CD4-positive, alpha-beta T cell treated with Interleukin-17A for 1 hour (primary cell): ENCODE data around the gene NISCH.
A peak's percentile ranks its signal among the peaks of the same experiment; 100 is the strongest.

Experiments
- DNase-seq: peaks from one replicate; pipeline ENCODE4 v3.0.0-alpha.2; 2020

Gene NISCH

DNA sequence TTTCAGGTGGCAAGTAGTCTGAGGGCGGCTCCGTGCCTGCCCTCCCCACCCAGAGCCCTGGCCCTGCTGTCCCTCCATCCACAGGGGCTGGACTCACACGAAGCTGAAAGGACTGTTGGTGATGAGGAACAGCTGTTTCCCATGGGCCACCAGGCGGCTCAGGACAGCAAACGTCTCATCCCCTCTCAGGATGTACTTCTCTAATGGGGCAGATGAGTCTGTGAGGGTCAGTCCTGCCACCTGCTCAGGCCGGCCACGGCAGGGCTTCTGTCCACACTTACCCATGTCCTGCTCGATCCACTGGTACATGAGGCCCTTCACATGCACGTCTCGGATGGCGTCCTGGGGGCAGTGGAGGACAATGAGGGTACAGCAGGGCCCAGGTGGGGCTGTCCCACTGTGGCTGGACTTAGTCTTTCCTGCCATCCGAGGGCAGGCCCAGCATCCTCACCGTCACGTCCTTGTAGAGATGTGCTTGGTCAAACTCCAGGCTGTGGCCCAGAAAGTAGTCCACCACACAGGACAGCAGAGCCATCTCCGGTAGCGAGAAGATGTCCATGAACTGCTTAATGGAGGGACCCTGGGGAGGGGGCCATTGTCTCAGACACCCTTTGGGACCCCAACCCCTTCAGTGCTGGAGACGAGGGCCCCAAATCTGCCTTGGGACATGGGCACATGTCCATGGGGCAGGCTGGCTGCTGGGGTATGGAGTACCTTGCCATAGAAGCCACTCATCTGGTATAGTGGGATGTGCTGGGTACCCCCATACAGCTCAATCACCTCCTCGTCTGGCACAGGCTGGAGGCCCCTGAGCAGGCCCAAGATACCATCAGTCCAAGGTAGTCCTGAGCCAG is 72.6 kb downstream of the NISCH start:
- DNase-seq: no peak

DNA sequence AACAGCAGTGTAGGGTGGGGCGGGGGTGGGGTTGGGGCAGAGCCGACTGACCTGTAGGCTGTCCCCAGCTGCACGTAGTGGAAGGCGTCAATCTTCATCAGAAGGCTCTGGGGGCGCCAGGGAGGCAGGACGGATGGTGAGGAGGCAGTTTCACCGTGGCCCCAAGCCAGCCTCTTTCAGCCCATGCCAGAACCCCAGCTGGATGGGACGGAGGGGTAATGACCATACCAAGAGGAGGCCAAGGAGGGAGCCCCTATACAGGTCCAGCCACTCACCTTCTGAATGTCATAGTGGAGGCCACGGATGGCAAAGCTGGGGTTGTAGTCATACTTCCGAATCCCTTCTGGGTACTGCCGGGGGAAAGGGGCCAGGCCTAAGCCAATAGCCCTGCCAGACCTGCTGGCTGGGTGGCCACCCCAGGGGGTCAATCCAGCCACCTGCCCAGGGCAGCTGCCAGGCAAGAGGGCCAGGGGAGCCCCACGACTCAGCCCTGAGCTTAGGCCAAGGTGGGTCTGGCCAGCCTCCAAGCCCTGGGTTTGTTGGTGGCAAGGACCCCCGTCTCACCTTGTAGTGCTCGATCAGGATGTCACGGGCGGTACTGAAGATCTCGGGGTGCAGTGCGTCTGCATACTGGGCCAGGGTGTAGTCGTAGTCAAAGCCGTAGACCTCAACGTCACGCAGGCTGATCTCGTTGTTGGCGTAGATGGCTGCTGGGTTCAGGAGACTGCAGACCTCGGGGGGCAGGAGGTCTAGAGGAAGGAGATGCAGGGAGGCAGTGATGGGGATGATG is 73.4 kb downstream of the NISCH start:
- no peak for DNase-seq

DNA sequence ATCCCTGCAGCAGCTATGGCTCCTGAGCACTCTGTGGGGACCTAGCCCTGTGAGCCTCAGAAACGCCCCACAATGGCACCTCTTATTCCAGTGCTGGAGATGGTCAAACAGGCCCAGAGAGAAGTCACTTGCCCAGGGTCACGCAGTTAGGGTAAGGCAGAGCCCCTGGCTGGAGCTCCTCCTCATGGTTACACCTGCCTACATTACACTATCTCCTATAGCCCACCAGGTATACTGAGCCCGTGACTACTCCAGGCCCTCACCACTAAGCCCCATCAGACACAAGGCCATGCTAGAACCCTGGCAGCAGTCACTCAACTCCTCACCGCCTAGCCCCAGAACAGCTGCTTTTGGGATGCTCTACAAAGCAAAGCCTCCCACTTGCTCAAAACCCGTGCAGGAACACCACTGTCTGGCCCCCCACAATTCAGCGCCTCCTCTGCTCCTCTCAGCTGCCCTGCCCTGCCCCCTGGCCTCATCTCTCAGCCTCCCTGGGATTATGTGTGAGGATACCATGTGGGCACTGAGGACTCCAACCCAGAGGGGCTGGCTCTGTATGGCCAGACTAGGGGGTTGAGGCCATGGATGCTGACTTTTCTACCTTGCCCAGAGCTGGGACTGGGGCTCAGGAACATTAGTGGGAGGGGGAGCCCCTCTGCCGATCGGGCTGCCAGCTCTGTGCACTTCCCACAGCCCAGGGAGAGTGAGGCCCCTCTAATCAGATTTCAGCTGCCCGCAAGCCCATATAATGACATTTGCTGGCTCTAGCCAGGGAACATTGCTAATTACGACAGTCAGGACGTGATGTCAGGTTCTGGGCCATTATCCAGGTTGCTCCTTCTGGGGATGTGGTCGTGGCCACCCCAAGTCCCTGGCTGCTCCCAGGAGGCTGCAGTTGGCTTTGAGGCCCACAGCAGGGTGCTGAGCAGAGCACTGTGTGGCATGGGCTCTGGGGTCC is 74.3 kb downstream of the NISCH start:
- DNase-seq: no peak

DNA sequence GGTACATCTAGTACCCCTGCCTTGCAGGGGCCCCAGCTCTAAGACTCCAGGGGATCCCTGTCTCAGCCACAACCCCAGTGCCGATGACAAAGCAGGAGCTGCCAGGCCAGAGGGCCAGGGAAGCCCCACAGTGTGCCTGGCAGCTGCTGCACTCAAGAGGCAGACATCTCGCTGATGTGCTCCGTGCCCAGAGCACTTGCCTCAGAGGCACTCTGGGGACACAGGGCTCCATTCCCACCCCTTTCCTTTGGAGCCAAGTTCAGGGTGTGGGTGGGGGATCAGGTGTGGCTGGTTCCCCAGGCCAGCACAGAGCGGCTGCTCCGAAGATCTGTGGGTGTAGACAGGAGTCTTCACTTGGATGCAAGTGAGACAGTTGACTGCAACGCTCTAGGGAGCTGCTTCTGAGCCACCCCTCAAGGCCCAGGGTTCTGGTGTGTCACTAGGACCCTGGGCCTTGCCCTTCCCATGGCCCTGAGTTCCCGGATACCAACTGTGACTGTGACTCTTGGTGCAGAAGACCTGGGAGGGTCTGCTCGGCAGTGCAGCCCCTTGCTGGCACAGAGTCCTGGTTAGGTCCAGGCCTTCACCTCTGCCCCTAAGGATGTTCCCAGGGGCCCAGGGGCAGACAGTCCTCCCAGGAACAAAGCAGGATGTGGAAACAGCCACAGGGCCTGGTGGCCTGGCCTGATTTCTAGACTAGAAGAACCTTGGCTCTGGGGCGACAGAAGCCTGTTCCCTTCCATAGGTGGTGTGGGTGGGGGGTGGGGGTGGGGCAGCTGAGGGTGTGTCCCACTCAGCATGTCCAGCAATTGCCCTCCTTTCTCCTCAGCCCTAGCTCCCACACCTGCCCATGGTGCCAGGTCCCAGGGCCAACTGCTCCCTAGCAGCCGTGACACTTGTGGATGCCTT is 75.8 kb downstream of the NISCH start:
- DNase-seq: no peak

DNA sequence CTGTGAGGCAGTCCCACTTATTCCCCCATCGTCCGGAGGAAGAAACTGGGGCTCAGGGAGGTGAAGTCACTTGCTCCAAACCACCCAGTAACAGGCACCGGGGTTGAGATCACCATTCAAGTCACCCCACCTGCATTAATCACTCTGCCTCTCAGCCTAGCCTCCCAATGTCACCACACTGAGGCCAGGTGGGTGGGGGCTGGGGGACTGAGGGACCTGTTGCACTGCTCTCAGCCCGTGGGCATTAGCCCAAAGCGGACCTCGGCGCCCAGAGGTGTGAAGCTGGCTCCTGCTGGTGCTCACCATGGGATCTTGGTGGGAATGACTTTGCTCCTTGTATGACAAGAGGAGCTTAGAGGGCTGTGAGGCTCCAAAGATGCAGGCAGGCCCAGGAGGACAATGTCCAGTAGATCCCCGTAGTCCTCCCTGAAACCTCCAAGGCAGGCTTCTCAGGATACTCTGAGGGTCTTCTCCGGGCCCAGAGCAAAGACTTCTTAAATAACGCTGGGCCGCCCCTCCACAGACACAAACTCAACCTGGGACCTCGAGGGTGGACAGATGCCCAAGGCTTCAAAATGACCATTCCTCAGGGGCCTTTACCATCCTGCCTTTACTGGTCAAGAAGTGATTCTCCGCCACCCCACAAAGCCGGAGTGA is 76.6 kb downstream of the NISCH start:
- DNase-seq: no peak

DNA sequence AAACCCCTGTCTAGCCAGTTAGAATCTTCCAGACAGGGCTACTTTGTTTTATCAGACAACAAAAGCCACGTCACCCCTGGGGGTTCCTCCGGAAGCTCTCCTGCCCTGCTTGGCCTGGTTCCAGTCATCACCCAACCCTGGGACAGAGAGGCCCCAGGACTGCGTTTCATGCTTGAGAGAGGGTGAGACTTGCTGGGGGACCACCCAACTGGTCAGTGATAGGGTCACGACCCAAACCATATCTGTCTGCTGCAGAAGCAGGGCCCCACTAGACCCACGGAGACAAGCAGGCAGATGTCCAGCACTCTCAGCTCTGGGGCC is 77.1 kb downstream of the NISCH start:
- peak; percentile 31 for DNase-seq

DNA sequence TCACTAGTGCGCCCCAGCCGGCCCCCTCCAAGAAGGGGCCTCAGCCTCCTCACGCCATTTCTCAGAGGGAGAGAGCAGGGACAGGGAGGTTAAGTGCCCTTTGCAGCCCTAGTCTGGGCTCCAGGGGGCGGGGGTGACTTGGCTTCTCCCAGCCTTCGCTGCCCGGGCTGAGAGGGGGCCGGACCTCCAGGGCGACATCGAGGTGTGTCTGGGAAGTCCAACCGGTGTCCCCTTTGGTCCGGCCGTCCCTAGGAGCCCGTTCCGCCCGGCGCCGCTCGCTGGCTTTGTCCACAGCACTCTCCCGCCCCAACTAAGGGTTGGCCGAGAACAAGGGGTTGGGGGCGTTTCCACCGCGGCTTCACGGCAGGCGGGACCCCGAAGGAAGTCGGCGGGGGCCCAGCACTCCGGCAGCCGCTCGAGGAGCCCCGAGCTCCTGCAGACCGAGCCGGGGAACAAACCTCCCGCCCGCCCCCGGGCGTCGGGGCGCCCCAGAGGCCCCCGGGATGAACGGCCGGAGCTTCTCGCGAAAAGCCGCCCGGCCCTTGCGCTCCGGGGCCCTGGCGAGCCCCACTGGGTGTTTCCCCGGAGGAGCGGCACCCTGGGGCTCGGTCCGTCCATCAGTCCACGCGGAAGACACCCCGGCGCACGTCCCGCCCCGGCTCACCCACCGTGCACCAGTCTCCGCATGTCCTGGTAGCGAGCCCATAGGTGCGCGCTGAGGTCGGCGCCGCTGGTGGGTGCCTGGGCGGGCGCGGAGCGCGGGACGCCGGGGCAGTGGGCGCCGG is 77.6 kb downstream of the NISCH start:
- DNase-seq: peak; percentile 28

DNA sequence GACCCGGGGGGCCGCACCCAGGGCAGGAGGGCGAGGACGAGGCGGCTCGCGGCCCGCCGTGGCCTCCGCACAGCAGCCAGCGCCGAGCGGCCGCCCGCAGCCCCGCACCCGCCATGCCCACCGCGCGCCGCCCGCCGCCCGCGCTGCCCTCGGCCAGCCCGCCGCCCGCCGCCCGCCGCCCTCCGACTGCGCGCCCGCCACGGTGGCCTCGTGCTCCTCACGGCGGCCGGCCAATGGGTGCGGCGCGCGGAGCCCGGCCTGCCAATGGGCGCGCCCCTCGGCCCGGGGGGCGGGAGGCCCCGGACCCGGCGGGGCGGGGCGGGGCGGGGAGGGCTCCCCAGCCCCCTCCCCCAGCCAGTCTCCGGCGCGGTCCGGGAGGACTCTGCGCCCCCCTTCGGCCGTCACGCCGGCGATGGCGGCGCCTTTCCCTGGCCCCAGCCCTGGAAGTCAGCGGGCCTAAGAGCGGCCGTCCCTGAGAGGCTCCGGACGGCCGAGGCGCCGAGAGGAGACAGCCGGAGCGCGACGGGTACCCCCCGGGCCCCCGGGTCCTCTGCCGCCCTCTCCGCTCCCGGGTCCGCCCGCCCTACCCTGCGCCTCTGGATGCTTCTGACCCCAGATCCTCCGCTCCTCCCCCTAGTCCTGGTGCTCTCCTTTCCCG is 78.3 kb downstream of the NISCH start, which contains the start of gene NT5DC2:
Gene NT5DC2 (minus strand): TSS at position 235 of the 658 bp plus-strand sequence. CDS start 120 bp downstream, at position 115.
- DNase-seq: peak; percentile 64

DNA sequence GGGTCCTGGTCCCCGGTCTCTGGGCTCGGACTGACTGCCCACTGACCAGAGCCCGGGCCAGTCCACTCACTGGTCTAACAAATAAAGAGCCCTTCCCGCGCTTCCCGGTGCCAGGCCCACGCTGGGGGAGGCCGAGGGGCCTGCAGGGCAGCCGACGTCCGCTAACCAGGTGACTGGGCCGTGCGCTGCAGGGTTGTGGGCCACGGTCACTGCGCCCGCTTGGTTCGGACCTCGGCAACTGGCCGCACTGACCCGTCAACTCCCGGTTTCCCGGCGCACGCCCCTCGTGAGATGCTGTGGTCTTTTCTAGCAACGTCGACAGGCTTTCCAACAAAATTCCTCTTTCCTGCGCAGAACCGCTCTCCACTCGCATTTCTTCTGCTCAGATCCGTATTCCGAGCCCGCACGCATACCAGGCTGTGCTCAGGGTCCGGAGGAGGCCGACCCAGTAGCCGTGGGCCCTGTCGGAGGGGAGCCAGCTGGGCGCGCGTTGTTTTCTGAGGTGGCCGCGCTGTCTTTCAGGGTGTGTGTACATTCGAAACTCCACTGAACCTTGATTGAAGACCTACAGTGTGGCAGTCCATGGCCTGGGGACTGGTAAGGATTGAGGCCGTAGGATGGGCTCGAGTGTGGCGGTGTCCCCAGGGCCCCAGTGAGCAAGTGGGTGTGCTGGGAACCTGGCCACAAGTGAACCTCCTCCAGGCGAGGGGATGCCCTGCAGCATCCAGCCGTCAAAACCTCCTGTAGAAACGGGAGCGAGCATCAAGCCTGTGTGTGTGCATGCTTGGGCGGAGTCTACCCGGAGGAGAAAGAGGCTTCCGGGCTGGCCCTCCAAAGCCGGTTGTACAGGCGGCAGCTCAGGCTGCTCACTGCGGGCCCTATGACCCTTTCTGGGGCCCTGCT is 79.1 kb downstream of the NISCH start:
- no peak for DNase-seq

DNA sequence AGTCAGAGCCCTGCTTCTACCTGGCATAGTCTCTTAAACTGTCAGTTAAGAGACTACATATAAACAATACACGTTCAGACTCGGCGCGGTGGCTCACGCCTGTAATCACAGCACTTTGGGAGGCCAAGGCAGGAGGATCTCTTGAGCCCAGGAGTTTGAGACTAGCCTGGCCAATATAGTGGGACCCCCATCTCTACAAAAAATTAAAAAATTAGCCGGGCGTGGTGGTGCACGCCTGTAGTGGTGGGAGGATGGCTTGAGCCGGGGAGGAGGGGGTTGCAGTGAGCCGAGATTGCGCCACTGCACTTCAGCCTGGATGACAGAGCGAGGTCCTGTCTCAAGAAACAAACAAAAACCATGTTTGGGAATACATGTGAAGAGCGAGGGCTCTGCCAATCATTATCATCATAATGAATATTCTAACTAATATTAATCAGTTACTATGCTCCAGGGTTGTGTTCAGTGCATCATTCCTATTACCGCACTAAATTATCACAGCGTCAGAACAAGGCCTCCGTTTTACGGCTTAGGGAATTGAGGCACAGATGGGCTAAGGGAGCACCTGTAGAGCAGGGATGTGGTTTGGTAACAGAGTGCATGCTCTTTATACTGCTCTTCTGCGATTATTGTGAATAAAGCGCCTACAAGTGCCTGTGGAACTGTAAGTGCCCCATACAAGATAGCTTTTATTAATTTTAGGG is 80.2 kb downstream of the NISCH start:
- DNase-seq: no peak

DNA sequence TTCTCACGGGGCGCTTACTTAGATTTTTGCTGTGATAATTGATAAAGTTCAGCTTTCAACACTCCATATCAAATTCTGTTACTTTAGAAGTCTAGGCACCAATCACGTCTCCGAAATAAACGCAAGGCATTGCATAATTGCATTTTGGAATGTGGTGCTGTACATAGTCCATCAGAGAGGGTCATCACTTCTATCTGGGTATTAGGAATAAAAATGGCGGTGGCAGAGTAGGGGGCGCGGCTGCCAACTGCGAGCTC is 80.6 kb downstream of the NISCH start:
- no peak for DNase-seq

DNA sequence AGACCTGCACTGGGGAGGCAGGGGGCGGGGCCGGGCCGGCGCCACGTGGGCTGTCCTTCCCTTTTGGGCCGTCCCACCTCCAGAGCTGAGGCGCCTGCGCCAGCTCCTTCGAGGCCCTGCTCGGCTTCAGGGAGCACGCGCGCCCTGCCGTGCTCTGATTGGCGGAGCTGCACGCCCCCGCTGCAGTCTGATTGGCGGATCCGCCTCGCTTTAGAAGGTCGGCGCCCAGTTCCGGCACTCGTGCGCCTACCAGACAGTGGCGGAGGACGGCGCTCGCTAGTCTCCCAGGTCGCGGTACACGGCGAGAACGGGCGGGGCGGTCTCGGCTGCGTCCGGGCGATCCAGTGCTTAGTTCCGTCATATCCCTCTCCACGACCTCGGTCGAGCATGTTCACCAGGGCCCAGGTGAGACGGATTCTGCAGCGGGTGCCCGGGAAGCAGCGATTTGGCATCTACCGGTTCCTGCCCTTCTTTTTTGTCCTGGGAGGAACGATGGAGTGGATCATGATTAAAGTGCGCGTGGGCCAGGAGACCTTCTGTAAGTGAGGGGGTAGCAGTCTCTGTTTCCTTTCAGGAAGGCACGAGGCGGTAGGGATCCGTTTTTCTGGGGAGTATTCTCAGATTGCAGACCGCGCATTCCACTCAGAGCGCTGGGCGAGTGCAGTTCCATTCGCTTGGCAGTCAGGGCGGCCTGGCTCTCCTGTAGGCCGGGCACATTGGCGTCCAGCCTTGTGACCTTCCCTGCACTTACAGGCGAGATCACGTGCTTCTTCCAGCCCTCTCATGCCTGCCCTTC is 81.2 kb downstream of the NISCH start, which contains the start of gene UQCC5:
Gene UQCC5 (plus strand): TSS at position 237 of the 796 bp plus-strand sequence. CDS start 151 bp downstream, at position 388.
- DNase-seq: peak; percentile 98

DNA sequence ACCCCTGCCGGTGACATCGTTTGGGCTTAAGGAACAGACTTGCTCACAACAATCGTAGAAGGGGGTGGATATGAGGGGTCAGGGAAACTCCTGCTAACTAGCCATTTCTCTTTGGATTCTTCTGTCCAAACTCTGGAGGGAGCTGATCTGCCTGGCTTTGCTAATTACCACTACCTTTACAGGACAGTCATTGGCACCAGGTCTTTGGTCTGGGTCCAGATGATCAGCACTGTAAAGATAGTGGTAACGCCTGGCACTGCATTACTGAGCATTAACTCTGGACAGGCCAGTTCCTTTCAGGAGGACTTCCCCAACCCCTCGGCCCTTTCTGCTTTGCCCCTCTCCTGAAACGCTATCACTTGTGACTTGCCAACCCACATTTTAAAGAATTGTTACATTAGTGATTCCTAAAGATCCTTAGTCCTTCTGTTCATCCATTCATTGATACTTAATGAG is 81.8 kb downstream of the NISCH start:
- DNase-seq: no peak

DNA sequence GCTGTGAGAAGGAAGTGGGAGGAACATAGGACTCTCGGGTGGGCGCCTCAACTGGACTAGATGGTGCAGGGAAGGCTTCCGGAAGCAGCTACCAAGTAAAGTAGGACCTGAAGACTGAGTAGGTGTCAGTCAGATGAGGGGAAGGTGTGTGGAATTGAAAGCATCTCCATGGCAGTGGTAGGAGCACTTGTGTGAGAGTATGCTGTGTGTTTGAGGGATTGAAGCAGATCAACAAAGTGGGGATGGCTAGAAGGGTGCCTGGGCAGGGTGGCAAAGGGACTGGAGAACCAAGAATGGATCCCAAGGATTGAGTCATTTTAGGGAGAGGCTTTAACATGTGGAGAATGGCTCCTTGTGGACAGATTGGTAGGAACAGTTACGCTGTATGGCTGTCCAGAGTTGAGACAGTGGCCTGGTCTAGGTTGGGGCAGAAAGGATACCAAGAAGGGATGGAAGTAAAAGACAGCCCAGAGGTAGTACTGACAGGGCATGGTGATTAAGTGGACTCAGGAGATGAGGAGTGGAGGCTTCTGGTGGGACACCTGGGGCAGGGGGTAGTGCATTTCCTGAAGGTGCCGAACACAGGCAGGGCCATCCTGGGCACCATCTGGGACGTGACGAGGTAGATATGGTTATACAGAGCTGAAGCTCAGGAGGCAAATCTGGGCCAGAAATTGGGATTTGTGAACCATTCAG is 82.5 kb downstream of the NISCH start:
- no peak for DNase-seq

DNA sequence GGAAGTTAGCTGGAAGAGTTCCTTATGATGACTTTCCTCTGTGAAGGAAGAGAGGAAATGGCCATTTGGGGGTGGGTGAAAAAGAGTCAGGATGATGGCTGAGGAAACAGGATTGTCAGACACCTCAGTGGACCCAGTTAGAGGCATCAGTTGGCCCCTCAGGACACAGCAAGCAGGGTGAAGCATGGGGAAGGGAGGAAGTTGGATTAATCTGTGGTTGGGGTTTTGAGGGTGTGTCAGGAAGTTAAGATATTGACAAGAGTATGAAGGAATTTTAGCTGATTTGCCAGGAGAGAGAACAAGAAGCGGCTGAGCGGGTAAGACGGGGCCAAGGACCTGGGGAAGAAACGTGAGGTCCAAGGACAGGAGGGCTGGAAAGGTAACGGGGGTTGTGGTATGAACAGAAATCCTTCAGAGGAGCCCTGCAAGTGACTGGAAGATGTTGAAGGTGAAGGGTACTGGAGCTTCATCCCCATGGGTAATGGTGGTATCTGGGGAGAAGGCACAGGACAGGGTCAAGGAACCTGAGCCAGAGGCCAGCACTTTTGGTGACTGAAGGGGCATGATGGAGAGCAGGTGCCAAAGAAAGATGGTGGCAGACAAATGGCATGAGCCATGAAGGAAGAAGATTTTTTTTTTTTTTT is 83.7 kb downstream of the NISCH start:
- no peak for DNase-seq

DNA sequence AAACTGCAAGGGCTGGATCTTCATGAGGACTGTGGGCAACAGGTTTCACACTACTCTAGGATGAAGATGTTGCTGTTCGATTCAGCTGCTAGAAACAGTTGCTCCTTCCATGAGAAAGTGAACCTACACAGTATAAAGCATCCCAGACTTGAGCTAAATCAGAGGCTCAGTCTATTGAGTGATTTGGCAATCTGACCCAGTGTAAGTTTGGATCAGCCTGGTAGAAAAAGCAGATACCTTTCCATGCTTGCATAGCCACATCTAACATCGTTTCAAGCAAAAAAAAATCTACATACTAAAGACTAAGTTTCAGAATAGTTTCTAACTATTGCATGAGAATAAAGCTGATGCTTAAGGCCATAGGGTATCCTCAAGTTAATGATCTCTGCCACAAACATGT is 85.6 kb downstream of the NISCH start:
- DNase-seq: no peak
